ENCODE results near the gene PYGO1. TPM values are rescaled to one million over a fixed set of nuclear protein-coding genes. Genes with fewer than 3 reads are reported as not detected.

The PYGO1 gene
- total RNA-seq: 4.4 TPM

- Histone ChIP-seq H3K4me1 (peaks cover 11% of the 10 kb centered on the region), H3K27me3 (no peaks in the 10 kb centered on the region), H3K36me3 (no peaks in the 10 kb centered on the region), H3K9me3 (no peaks in the 10 kb centered on the region), H3K27ac (peak within 1 kb of the TSS; percentile 93), H3K4me3 (peak within 1 kb of the TSS; percentile 66 to 73)
- intact Hi-C loops (cut with DNase I): no loop called here
- no peak for TF ChIP-seq CTCF (IDR thresholded peaks at IDR 0.05)
- TF ChIP-seq POLR2AphosphoS5 (IDR thresholded peaks at IDR 0.05; ENCODE audit: insufficient read depth in 1 of 2, low read depth in 1 of 2): peak in 1 of 2 donors; percentile 40
- DNase-seq (ENCODE audit: extremely low spot score in 2 of 2): no peak
These were observed at the start of gene PYGO1 for GRCh38 chr15:55588070-55588814. Gene PYGO1 (minus strand): TSS chr15:55588345. CDS start chr15:55587883, 462 bp downstream.

- TF ChIP-seq POLR2AphosphoS5 (IDR thresholded peaks at IDR 0.05; ENCODE audit: insufficient read depth in 1 of 2, low read depth in 1 of 2) (no peak), POLR2A (IDR thresholded peaks at IDR 0.05) (no peak), CTCF (IDR thresholded peaks at IDR 0.05) (no peak)
- no peaks in the 10 kb centered on the region for H3K9me3 ChIP-seq
- H3K27ac ChIP-seq: no peak overlapping the region
- no peaks in the 10 kb centered on the region for H3K27me3 ChIP-seq
- DNase-seq (ENCODE audit: extremely low spot score in 2 of 2): no peak
- no peaks in the 10 kb centered on the region for H3K36me3 ChIP-seq
- H3K4me1 ChIP-seq: no peaks in the 10 kb centered on the region
- no peak overlapping the region for H3K4me3 ChIP-seq
- intact Hi-C loops (cut with DNase I): no loop called here
These were observed 48.9 kb upstream of the PYGO1 start for GRCh38 chr15:55637086-55637485.

- no peak overlapping the region for H3K4me3 ChIP-seq
- no peaks in the 10 kb centered on the region for H3K9me3 ChIP-seq
- DNase-seq (ENCODE audit: extremely low spot score in 2 of 2): no peak
- no peak overlapping the region for H3K27ac ChIP-seq
- no peaks in the 10 kb centered on the region for H3K36me3 ChIP-seq
- TF ChIP-seq POLR2AphosphoS5 (IDR thresholded peaks at IDR 0.05; ENCODE audit: insufficient read depth in 1 of 2, low read depth in 1 of 2): no peak
- TF ChIP-seq POLR2A (IDR thresholded peaks at IDR 0.05): no peak
- TF ChIP-seq CTCF (IDR thresholded peaks at IDR 0.05): no peak
- intact Hi-C loops (cut with DNase I): no loop called here
- no peaks in the 10 kb centered on the region for H3K27me3 ChIP-seq
- no peaks in the 10 kb centered on the region for H3K4me1 ChIP-seq
These were observed 45.6 kb upstream of the PYGO1 start for GRCh38 chr15:55633731-55634130.

GRCh38 chr15:55632434-55632833 is 44.3 kb upstream of the PYGO1 start:
- TF ChIP-seq CTCF (IDR thresholded peaks at IDR 0.05) (no peak), POLR2AphosphoS5 (IDR thresholded peaks at IDR 0.05; ENCODE audit: insufficient read depth in 1 of 2, low read depth in 1 of 2) (no peak), POLR2A (IDR thresholded peaks at IDR 0.05) (no peak)
- H3K36me3 ChIP-seq: no peaks in the 10 kb centered on the region
- H3K9me3 ChIP-seq: no peaks in the 10 kb centered on the region

GRCh38 chr15:55630858-55631257 is 42.7 kb upstream of the PYGO1 start:
- H3K27ac ChIP-seq: no peak overlapping the region
- H3K4me1 ChIP-seq: no peaks in the 10 kb centered on the region
- TF ChIP-seq CTCF (IDR thresholded peaks at IDR 0.05): no peak
- no peak for TF ChIP-seq POLR2A (IDR thresholded peaks at IDR 0.05)
- no peak for TF ChIP-seq POLR2AphosphoS5 (IDR thresholded peaks at IDR 0.05; ENCODE audit: insufficient read depth in 1 of 2, low read depth in 1 of 2)
- H3K27me3 ChIP-seq: no peaks in the 10 kb centered on the region
- H3K4me3 ChIP-seq: no peak overlapping the region
- H3K36me3 ChIP-seq: no peaks in the 10 kb centered on the region
- DNase-seq (ENCODE audit: extremely low spot score in 2 of 2): no peak
- no peaks in the 10 kb centered on the region for H3K9me3 ChIP-seq
- intact Hi-C loops (cut with DNase I): no loop called here

More at GRCh38 chr15:55632434-55632833, 44.3 kb upstream of the PYGO1 start:
- Histone ChIP-seq H3K27me3 (no peaks in the 10 kb centered on the region), H3K4me1 (no peaks in the 10 kb centered on the region), H3K27ac (no peak overlapping the region), H3K4me3 (no peak overlapping the region)
- DNase-seq (ENCODE audit: extremely low spot score in 2 of 2): no peak
- intact Hi-C loops (cut with DNase I): no loop called here
